Activated CD8-positive, alpha-beta memory T cell treated with anti-CD3 and anti-CD28 coated beads, Interleukin-2, amount 50 U/mL, for 4 hours (primary cell): Measurements from ENCODE around the gene LRRK2.
"Not testable (repeated sequence)": the region's sequence is repeated elsewhere in the genome, so short reads cannot be mapped to it uniquely, and the experiment has no call there.

ENCODE experiments used
- DNase-seq: peaks from one replicate; pipeline ENCODE4 v3.0.0-alpha.2; 2020

The LRRK2 gene

DNA sequence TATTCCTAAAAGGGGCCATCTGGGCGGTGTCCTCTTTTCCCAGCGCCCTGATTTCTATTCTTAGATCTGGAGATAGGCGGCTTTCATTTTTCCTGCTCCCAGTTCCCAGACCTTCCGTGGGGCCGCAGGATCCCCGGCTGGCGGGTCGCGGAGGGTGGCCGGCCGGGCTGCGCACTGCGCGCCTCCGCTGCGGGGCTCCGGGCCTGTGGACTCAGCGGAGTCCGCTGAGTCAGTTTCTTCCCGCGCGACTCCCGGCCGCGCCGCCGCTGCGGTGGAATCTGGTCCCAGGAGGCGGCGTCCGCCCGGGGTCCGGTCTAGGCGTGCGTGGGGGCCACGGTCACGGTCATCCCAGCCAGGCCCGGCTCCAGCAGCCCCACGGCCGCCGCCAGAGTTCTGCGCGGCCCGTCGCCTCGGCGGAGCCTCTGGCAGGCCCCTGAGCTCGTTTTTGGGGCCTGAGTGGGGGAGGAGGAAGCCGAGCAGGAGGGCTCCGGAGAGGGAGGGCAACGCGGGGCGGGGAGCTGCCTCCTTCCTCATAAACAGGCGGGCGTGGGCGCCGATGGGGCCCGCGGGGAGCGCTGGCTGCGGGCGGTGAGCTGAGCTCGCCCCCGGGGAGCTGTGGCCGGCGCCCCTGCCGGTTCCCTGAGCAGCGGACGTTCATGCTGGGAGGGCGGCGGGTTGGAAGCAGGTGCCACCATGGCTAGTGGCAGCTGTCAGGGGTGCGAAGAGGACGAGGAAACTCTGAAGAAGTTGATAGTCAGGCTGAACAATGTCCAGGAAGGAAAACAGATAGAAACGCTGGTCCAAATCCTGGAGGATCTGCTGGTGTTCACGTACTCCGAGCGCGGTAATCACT, at the start of gene LRRK2:
Gene LRRK2 (plus strand): TSS at position 559 of the 853 bp plus-strand sequence. CDS start 135 bp downstream, at position 694.
- DNase-seq = peak; percentile 50

DNA sequence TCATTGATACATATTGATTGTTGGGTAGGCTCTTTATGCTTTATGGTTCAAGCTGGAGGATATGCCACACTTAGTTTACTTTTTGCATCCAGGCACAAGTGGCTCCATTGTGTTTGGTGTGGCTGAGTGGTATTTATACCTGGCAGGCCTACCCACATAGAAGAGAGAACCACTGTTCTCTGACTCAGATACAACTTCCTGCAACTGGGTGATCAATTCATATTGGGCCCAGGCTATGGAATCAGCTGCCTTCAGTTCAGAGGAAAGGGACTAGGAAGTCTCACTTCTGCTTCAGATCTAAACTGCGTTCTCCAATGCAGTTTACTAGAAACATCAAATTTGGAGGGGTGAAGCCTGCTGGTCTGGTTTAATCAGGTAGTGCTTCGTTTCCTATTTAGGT, 49.8 kb upstream of the LRRK2 start:
- no peak for DNase-seq

DNA sequence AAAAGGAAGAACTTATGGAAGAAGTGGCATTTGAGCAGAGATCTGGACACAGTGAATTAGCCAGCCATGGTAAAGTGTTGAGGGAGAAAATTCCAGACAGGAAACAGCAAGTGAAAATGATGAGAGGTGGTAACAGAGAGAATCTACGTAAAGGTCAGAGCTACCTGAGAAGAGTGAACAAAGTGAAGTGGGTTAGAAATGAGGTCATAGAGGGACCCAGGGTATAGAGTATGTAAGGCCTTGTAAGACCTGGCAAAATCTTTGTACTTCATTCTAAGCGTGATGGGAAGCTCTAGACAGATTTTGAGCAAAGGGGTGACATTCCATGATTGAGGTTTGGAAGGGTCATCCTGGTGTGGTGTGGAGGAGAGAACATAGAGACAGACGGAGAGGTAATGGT, 49.3 kb upstream of the LRRK2 start:
- DNase-seq = no peak

DNA sequence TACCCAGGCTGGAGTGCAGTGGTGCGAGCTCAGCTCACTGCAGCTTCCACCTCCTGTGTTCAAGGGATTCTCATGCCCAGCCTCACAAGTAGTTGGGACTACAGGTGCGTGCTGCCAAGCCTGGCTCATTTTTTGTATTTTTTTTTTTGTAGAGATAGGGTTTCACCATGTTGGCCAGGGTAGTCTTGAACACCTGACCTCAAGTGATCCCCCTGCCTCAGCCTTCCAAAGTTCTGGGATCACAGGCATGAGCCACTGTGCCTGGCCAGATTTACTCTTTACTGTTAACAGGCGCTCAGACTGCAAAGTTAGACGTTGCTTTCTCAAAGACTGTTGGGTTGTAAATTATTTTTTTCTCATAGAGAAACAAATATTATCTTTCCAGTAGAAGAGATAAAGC, 46.1 kb upstream of the LRRK2 start:
- DNase-seq = no peak

DNA sequence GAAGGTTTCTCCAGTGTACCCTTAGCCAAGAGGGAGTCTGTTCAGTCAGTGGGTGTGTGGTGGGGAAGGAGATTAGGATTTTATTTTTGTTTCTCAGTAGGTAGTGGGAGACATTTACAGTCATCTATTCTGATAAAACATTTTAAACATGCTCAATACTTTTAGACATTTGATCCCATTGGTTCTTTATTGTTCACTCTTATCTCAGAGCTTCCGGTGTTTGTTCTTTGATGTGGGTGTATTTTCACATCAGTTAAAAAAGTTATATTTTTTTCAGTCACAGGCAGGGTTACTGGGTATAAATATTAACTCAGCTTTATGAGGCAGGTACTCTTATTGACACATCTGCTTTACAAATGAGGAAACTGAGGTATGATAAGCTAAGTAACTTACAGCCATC, 43.3 kb upstream of the LRRK2 start:
- no peak for DNase-seq

DNA sequence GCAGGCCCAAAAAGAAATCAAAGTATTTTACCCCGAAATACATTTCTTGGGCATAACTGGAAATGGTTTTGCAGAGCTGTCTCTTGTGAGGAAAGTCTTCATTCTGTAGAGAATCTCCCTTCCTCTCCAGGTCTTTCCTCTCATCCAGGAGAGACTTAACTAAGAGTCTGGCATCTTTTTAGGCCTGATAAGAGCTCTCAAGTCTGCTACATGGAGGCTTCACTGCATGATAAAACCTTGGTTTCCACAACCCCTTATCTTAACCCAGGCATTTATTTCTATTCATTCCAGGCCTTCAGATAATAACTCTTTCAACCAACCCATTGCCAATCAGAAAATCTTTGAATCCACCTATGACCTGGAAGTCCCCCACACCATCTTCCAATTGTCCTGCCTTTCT, 41.1 kb upstream of the LRRK2 start:
- DNase-seq = no peak

DNA sequence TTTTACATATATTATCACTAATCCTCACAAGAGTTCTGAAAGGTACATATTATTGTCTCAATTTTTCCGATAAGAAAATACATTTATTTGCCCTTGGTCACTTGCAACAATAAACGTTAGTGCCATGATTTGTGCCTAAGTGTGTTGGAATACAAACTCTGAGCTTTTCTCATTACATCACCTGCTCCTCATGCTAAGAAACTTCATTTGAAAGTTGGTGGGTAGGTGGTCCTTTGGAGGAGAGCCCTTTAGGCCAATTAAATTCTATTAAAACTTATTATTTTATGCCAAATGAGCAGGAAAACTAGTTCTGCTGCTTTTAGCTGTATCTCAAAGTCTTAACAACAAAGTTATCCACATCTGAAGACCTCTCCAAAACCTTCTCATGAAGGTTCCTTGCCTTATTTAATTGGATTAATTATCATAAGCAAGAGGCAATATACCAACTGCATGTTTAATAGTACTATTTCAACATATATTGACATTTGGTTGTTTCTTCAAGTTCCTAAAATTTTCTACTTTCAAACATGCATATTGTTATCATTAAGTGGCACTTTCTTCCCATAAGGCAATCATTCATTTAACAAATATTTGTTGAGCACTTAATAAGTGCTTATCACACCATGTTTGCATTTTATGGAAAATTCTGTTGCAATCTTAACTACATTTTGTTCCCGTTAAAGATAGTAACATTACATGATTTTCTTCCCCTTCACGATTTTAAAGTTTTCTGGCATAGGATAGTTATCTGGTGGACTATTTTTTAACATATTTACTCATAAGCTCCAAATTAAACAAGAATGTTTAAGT, 40.1 kb upstream of the LRRK2 start:
- no peak for DNase-seq

DNA sequence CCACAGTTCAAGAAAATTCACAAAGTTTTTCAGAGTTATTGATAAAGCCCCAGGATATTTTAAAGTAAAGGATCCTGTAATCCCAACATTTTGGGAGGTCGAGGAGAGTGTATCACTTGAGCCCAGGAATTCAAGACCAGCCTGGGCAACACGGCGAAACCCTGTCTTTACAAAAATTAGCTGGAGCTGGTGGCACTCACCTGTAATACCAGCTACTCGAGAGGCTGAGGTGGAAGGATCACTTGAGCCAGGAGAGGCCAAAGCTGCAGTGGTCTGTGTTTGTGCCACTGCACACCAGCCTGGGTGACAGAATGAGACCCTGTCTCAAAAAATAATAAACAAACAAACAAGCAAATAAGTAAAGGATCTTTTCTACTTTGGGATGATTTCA, 39.5 kb upstream of the LRRK2 start:
- no peak for DNase-seq

DNA sequence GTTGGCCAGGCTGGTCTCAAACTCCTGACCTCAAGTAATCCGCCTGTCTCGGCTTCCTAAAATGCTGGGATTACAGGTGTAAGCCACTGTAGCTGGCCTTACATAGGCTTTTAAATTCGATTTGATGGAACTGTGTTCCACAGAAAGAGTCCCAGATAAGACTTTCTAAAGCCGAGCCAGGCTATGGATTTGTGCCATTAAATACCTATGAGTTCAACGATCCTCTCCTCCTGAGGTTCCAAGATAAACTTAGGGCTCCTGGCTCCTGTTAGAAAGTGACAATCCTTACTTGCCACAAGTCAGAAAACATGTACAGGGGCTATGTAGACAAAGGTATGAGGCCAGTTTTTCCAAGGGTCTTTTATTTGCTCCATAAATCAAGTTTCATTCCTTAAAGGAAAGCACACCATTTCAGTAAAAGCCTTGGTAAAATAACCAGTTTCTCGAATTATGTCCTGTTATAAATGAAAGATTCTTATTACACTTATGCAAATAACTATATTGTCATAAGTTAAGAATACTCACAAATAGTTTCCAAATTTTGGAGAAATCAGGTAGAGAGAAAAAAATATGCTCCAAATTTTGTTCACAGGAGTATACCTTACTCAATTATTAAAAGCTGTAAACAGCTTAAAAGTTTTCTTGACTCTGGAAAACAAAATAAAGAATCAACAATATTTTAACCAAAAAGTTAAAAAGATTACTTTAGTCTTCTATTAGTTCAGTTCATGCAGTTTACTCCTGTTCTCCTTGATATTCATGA, 36.1 kb upstream of the LRRK2 start:
- DNase-seq = no peak

DNA sequence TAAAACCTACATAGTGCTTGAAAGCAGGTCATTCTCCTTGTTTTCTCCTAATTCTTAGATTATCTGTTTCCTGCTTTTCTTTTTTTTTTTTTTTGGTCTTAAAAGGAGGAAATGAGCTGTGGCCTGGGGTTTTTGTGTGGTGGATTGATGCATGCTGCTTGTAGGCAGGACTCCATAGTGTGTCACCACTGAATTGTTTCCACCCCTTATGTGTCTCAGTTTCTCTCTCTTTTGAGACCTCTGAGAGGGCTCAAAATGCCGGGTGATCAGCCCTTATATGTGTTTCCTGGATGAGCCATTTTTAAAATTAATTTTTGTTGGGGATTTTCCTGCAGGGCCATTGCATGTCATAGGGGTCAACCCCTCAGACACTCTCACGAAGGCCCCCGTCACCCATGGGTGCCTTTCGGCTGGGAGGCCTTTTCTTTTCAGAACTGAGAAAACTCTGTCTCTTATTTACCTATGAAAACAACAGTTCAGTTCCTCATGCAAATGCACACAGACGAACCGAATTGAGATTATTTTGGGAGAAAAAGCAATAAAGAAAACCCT, 32.0 kb upstream of the LRRK2 start:
- DNase-seq = no peak

DNA sequence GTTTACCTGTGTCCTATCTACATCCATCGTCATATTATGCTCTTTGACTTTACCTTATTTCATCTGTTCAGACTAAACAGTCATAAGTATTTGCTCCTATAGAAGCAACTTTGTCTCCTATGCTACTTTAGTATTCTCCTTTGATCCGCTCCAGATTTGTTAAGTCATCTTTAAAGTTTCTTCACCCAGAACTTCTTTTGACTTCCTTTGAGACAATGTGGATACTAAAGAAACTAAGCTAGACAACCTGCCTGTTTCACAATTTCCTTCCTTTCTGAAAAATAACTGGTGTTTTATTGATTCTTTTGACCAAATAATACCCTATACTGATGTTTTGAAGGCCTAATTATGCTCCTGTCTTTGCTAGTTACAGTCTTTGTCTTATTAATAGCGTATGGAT, 30.0 kb upstream of the LRRK2 start:
- no peak for DNase-seq

DNA sequence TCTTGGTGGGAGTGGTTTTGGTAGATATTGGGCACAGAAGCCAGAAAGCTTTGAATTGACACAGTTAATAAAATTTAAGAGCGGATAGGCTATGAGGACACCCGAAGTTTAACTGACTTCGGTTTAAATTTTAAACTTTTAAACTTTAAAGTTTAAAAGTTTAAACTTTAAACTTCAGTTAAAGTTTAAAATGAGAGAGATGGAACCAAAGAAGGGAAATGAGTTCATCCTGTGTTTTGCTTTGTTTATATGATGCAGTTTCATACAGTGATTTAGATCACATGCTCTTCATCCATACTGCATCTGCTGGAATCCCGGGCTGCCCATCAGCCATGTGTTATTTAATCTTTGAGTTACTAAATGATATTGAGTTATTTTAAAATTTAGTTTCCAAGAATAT, 27.2 kb upstream of the LRRK2 start:
- no peak for DNase-seq

DNA sequence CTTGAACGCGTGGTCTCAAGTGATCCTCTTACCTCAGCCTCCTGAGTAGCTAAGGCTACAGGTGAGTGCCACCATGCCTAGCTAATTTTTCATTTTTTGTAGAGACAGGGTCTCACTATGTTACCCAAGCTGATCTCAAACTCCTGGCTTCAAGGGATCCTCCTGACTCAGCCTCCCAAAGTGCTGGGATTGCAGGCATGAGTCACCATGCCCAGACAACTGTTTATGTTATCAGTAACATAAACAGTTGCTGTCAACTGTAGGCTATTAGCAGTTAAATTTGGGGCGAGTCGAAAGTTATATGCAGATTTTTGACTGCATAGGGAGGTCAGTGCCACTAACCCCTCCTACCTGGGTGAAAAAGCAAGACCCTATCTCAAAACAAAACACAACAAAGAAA, 26.2 kb upstream of the LRRK2 start:
- no peak for DNase-seq

DNA sequence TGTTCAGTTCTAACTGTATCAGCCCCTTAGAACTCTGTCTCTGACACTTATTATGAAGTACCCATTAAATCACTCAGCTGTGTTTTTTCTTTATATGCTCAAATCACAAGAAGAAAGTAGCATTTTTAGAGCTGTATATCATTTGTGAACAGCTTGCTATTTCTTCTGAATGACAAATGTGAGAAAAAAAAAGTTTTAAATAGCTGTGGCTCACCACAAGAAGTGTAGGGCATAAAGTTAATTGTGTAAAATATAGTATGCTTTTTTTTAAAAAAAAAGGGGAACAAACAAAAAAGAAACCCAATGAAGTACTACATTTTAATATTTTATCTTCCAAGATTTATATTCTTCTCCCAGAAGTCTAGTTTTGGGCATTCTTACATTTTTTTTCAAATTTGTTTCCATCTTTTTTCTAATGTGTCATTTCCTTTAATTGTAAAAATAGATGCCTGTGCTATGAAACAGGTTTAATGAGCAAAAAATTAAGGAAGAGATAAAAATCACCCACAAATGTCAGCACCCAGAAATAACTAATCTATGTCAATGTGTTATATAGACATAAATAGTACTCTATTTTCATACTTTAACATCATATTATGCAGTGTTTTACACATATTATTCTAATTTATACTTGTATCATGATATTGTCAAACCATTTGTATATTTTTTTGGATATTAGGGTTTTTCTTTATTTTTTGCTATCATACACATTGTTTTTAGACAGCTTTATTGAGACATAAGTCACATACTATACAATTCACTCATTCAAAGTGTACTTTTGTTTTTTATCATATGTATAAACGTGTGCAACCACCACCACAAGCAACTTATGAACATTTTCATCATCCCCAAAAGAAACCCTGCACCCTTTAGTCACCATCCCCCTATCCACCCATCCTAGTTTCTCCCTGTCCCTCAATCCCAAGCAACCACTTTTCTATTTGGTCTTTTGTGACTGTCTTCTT, 22.4 kb upstream of the LRRK2 start:
- DNase-seq = no peak

DNA sequence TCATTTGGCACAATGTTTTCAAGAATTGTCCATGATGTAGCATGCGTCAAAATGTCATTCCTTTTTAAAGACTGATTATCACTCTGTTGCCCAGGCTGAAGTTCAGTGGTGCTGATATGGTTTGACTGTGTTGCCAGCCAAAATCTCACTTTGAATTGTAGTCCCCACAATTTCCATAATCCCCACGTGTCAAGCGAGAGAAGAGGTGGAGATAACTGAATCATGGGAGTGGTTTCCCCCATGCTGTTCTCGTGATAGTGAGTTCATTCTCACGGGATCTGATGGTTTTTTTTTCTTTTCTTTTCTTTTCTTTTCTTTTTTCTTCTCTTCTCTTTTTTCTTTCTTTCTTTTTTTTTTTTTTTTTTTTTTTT, 21.8 kb upstream of the LRRK2 start:
- DNase-seq = no peak

DNA sequence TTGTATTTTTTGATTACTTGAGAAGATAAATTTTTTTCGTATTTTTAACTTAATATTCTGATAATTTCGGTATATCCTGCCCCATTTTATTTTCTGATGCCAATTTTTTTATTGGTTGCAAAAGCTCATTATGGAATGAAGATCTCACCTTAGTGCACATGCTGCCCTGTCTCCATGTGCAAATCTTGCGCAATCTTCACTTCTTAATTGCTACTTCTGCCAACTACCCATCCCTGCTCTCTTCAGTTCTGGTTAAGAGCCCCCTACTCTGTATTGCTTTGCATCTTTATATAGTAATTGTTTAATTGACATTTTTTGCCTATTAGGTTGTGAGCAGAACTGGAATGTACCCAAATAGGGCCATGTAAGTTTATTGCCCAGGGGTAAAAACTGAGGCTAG, 20.5 kb upstream of the LRRK2 start:
- no peak for DNase-seq

DNA sequence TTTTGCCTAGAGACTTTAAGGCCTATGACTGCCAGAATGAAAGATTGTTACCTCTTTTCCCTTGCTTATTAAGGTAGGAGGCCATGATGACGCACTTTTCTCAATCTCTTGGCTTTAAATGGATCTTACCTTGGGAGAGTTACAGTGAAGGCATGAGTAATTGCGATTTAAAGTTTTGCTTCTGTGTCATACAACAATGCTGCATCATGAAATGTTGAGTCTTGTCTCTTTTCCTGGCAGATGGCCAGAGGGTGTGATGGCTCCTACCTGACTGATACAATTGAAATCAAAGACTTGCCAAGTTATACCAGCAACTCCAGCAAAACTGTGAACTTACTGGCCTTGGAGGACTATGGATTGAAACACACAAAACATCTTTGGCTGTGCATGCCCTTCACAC, 17.2 kb upstream of the LRRK2 start:
- no peak for DNase-seq

DNA sequence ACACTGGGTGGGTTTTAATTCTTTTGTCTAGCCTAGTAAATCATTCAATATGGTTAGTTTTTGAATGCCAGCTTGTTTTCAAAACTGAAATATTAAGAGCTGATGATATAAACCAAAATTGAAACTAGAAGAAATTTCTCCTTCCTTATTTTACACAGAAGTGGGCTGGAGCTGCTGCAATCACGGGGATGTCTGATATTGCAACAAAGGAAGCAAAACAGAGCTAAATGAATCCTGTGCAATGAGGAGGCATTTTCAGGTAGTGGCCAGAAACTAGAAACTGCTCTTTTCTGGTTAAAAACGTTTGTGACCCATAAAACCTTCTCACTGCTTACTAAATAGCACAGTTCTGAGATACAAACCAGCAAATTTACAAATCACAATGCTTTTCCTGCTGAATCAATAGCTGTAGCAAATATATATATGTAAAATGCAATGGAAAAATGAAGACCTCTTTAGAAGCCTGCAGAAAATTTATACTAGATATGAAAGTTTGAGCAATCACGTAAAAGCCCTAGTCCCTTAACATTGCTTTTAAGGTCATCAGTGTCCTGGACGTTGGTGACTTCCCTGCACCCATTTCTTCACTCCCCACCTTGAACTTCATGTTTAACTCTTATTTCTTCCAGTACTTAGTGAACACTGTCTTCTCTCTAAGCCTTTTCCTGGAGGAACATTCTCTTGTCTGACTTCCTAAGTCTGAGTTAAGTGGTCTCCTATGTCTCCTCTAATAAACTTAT, 15.9 kb upstream of the LRRK2 start:
- no peak for DNase-seq

DNA sequence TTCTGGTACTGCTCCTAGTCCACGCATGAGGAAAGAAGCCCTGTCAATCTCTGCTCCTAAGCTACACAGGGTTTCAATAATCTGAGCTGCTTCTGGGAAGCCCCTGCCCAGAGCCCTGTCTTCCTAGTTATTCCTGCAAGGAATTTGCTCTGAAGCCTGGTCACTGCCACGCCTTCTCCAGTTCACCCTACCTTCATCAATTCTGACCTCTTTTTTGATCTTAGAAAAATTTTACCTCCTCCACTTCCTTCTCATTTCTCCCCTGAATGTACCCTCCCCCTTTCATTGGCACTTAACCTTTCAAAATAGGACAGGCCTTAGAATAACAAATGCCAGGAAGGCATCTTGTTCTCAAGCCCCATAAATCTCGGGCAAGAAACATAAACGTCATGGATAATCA, 14.9 kb upstream of the LRRK2 start:
- no peak for DNase-seq

DNA sequence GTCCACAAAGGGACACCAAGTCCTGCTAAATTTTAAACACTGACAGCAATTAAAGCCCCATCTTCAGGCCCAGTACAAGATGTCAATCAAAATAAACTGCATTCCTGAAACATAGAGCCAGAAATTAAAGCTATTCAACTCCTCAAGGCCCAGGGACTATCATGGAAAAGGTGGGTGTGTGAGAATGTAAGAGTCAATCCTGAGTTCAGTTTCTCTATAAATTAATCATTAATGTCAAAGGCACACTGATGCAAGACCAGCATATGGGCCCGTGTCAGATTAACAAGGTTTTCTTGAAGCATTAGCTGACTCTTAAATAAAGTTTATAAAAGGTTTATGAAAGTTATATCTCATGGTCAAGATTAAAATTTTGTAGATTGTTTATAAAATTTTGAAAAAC, 13.6 kb upstream of the LRRK2 start:
- not testable (repeated sequence) for DNase-seq

DNA sequence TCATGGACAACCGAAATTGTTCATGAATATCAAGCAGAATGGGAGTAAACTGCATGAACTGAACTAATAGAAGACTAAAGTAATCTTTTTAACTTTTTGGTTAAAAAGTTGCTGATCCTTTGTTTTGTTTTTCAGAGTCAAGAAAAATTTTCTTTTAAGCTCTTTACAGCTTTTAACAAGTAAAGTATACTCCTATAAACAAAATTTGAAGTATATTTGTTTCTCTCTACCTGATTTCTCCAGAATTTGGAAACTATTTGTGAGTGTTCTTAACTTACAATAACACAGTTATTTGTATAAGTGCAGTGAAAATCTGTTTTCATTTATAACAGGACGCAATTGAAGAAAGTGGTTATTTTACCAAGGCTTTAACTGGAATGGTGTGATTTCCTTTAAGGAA, 12.2 kb upstream of the LRRK2 start:
- no peak for DNase-seq
